GM04503 (cell line): ENCODE data around the gene YY1AP1.
A peak's percentile ranks its signal among the peaks of the same experiment; 100 is the strongest.
"Not testable (repeated sequence)": the region's sequence is repeated elsewhere in the genome, so short reads cannot be mapped to it uniquely, and the experiment has no call there.

Source experiments
- DNase-seq: peaks from one replicate; pipeline ENCODE4 v3.0.0-alpha.2; 2012; ENCODE audit warnings: low read depth

Gene YY1AP1

GRCh38 chr1:155695608-155696007 lies 7.0 kb upstream of the YY1AP1 start:
- no peak for DNase-seq

- no peak for DNase-seq
These were observed 6.5 kb upstream of the YY1AP1 start for GRCh38 chr1:155695072-155695471.

- DNase-seq: no peak
These were observed 5.6 kb upstream of the YY1AP1 start for GRCh38 chr1:155694167-155694566.

- DNase-seq: no peak
These were observed 3.5 kb upstream of the YY1AP1 start for GRCh38 chr1:155691992-155692528.

- not testable (repeated sequence) for DNase-seq
These were observed 570 bp upstream of the YY1AP1 start, which contains the start of gene DAP3 for GRCh38 chr1:155689081-155689607. TSS of gene DAP3 (plus strand) at chr1:155689091. CDS start at chr1:155709780, 20,689 bp downstream.

- not testable (repeated sequence) for DNase-seq
These were observed 760 bp downstream of the YY1AP1 start for GRCh38 chr1:155687705-155688323.

- no peak for DNase-seq
These were observed 6.8 kb downstream of the YY1AP1 start for GRCh38 chr1:155681776-155682175.

- DNase-seq: no peak
These were observed 8.0 kb downstream of the YY1AP1 start for GRCh38 chr1:155680531-155680930.

GRCh38 chr1:155678992-155679391 lies 9.6 kb downstream of the YY1AP1 start:
- DNase-seq: not testable (repeated sequence)

GRCh38 chr1:155678027-155678426 lies 10.5 kb downstream of the YY1AP1 start:
- no peak for DNase-seq

GRCh38 chr1:155673003-155673402 lies 15.6 kb downstream of the YY1AP1 start:
- DNase-seq: no peak

GRCh38 chr1:155671750-155672149 lies 16.8 kb downstream of the YY1AP1 start:
- no peak for DNase-seq

GRCh38 chr1:155669233-155670162 lies 19.1 kb downstream of the YY1AP1 start:
- DNase-seq: no peak

- not testable (repeated sequence) for DNase-seq
These were observed 27.3 kb downstream of the YY1AP1 start for GRCh38 chr1:155661239-155661638.

- DNase-seq: no peak
These were observed 31.1 kb downstream of the YY1AP1 start for GRCh38 chr1:155657463-155657862.

GRCh38 chr1:155652951-155653350 lies 35.6 kb downstream of the YY1AP1 start:
- no peak for DNase-seq

- no peak for DNase-seq
These were observed 36.5 kb downstream of the YY1AP1 start for GRCh38 chr1:155651861-155652661.

- no peak for DNase-seq
These were observed 38.3 kb downstream of the YY1AP1 start for GRCh38 chr1:155650231-155650757.

- no peak for DNase-seq
These were observed 38.9 kb downstream of the YY1AP1 start for GRCh38 chr1:155649676-155650075.

- DNase-seq: peak; percentile 75
These were observed 40.1 kb downstream of the YY1AP1 start for GRCh38 chr1:155648207-155649147.
